ENCODE measurements around the gene GPC6. TPM values are rescaled to one million over a fixed set of nuclear protein-coding genes. Genes with fewer than 3 reads are reported as not detected.

Gene GPC6
- total RNA-seq, 1 experiment from 2014 or later, result 0.22 TPM

- ChIA-PET POLR2A (interaction anchor here (1.2 kb wide), 1 partner anchor 12 kb away, joined by 3 read pairs; no protein-coding TSS in a partner anchor), CTCF (no interaction called here), RAD21 (ENCODE audit: low non-redundant PET in 1 of 2, low total read pairs in 2 of 2, uncharacterized antibody in 2 of 2, unreplicated experiment in 2 of 2) (no interaction called here)
- peaks cover 23 to 29% of the 10 kb centered on the region in 2 experiments; a peak in 2 of 4 replicates for H3K9me3 ChIP-seq (ENCODE audit: control insufficient read depth in 1 of 2, insufficient read depth in 1 of 2, low read depth in 1 of 2, low read length in 2 of 2)
- intact Hi-C loops (cut with micrococcal nuclease), result no loop called here
- no peak overlapping the region for H3K4me2 ChIP-seq (ENCODE audit: low read length)
- no peaks in the 10 kb centered on the region for H3K27me3 ChIP-seq (ENCODE audit: insufficient read depth, low read length)
- TF ChIP-seq FOSL1 (IDR thresholded peaks at IDR 0.05; ENCODE audit: low read depth) (no peak), RAD21 (IDR thresholded peaks at IDR 0.05; ENCODE audit: low read depth) (no peak), ATF3 (IDR thresholded peaks at IDR 0.05) (no peak), SRF (IDR thresholded peaks at IDR 0.05; ENCODE audit: low read depth) (no peak), SIN3A (IDR thresholded peaks at IDR 0.05; ENCODE audit: low read depth) (no peak), TCF7L2 (IDR thresholded peaks at IDR 0.05; ENCODE audit: borderline replicate concordance, extremely low read depth, insufficient read depth, insufficient read length) (no peak), YY1 (IDR thresholded peaks at IDR 0.05; ENCODE audit: extremely low read depth, insufficient replicate concordance, low read depth, low read length) (no peak), JUND (IDR thresholded peaks at IDR 0.05) (no peak), SP1 (IDR thresholded peaks at IDR 0.05; ENCODE audit: low read depth) (no peak), EGR1 (IDR thresholded peaks at IDR 0.05; ENCODE audit: low read depth) (no peak), CBX3 (IDR thresholded peaks at IDR 0.05; ENCODE audit: low read depth) (no peak), EZH2 (IDR thresholded peaks at IDR 0.05) (no peak)
- TF ChIP-seq, protein P1, sequence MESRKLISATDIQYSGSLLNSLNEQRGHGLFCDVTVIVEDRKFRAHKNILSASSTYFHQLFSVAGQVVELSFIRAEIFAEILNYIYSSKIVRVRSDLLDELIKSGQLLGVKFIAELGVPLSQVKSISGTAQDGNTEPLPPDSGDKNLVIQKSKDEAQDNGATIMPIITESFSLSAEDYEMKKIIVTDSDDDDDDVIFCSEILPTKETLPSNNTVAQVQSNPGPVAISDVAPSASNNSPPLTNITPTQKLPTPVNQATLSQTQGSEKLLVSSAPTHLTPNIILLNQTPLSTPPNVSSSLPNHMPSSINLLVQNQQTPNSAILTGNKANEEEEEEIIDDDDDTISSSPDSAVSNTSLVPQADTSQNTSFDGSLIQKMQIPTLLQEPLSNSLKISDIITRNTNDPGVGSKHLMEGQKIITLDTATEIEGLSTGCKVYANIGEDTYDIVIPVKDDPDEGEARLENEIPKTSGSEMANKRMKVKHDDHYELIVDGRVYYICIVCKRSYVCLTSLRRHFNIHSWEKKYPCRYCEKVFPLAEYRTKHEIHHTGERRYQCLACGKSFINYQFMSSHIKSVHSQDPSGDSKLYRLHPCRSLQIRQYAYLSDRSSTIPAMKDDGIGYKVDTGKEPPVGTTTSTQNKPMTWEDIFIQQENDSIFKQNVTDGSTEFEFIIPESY (IDR thresholded peaks at IDR 0.05; ENCODE audit: extremely low read depth, insufficient replicate concordance, low read length), result no peak
- TF ChIP-seq, protein P2, sequence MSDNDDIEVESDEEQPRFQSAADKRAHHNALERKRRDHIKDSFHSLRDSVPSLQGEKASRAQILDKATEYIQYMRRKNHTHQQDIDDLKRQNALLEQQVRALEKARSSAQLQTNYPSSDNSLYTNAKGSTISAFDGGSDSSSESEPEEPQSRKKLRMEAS (IDR thresholded peaks at IDR 0.05), result no peak
- no TSS peak for BruUV-seq (replicated peaks)
- DNase-seq (ENCODE audit: low read depth, low spot score), result no peak
- H3K9ac ChIP-seq (ENCODE audit: low read length), result no peak overlapping the region
- H3K9me2 ChIP-seq (ENCODE audit: insufficient read depth), result no peaks in the 10 kb centered on the region
- no peak overlapping the region for H2AFZ ChIP-seq (ENCODE audit: low read depth, low read length, poor library complexity, severe bottlenecking)
- no peaks in the 10 kb centered on the region for H3K79me2 ChIP-seq (ENCODE audit: insufficient read depth, low read length)
- no peaks in the 10 kb centered on the region for H3K36me3 ChIP-seq (ENCODE audit: control insufficient read depth in 1 of 2, insufficient read depth in 2 of 2, low read length in 2 of 2)
- H3K4me3 ChIP-seq (replicated peaks in 1 of 2; ENCODE audit: low read depth in 1 of 2, low read length in 2 of 2), result no peak overlapping the region
- no peaks in the 10 kb centered on the region for H4K20me1 ChIP-seq (ENCODE audit: insufficient read depth)
- H3K27ac ChIP-seq (ENCODE audit: low read depth, low read length), result no peak overlapping the region
- ATAC-seq, result no peak
- no peaks in the 10 kb centered on the region for H3K4me1 ChIP-seq (ENCODE audit: control insufficient read depth in 1 of 2, insufficient read depth in 2 of 2, low read length in 2 of 2)
These were observed 540.1 kb downstream of the GPC6 start for GRCh38 chr13:93766719-93767118.
